Peyer's patch (tissue), 4 donors: ENCODE measurements around the gene MAP3K15.

Experiments used
- CTCF ChIP-seq, 6 experiments: fragments of 450-650 bp in 4 of 6; fragments of 200-600 bp in 2 of 6; sonication (generic) in 1 of 6; IDR thresholded peaks; one replicate each; pipeline ENCODE4 v1.5.1; 2017 to 2019; ENCODE audit warnings: antibody characterized with exemption in 6 of 6, mild to moderate bottlenecking in 3 of 6, moderate library complexity in 1 of 6
- POLR2A ChIP-seq, 2 donors: fragments of 450-650 bp; IDR thresholded peaks; one replicate each; pipeline ENCODE4 v1.5.1; 2017; ENCODE audit warnings: antibody characterized with exemption in 2 of 2, mild to moderate bottlenecking in 2 of 2, moderate library complexity in 2 of 2

GRCh38 chrX:19347916-19348315 is 167.4 kb downstream of the MAP3K15 start:
- TF ChIP-seq CTCF (IDR thresholded peaks at IDR 0.05), result no peak
- no peak for TF ChIP-seq POLR2A (IDR thresholded peaks at IDR 0.05)
